Measurements from ENCODE around the gene DOCK9.

DOCK9 gene

GRCh38 chr13:98860491-98860890 lies 117.4 kb downstream of the DOCK9 start:
- DNase-seq (ENCODE audit: low read depth) = no peak
- H3K4me3 ChIP-seq (ENCODE audit: low read depth, low read length) = no peak overlapping the region
- in situ Hi-C loops (cut with HindIII; ENCODE audit: low sequenced_read_pairs) = no loop called here
- no peak for TF ChIP-seq CTCF (IDR thresholded peaks at IDR 0.05; ENCODE audit: low read depth, low read length, missing control alignments)

GRCh38 chr13:98858191-98858590 lies 119.7 kb downstream of the DOCK9 start:
- in situ Hi-C loops (cut with HindIII; ENCODE audit: low sequenced_read_pairs) = no loop called here
- H3K4me3 ChIP-seq (ENCODE audit: low read depth, low read length) = no peak overlapping the region
- no peak for TF ChIP-seq CTCF (IDR thresholded peaks at IDR 0.05; ENCODE audit: low read depth, low read length, missing control alignments)
- no peak for DNase-seq (ENCODE audit: low read depth)

- H3K4me3 ChIP-seq (ENCODE audit: low read depth, low read length) = no peak overlapping the region
- no peak for TF ChIP-seq CTCF (IDR thresholded peaks at IDR 0.05; ENCODE audit: low read depth, low read length, missing control alignments)
- no peak for DNase-seq (ENCODE audit: low read depth)
- in situ Hi-C loops (cut with HindIII; ENCODE audit: low sequenced_read_pairs) = no loop called here
Measured at GRCh38 chr13:98856983-98857382, 120.9 kb downstream of the DOCK9 start.

- no peak for DNase-seq (ENCODE audit: low read depth)
- no peak overlapping the region for H3K4me3 ChIP-seq (ENCODE audit: low read depth, low read length)
- TF ChIP-seq CTCF (IDR thresholded peaks at IDR 0.05; ENCODE audit: low read depth, low read length, missing control alignments) = no peak
- in situ Hi-C loops (cut with HindIII; ENCODE audit: low sequenced_read_pairs) = no loop called here
Measured at GRCh38 chr13:98854448-98854847, 123.4 kb downstream of the DOCK9 start.

GRCh38 chr13:98853771-98854221 lies 124.1 kb downstream of the DOCK9 start:
- peak; percentile 47 for DNase-seq (ENCODE audit: low read depth)
- in situ Hi-C loops (cut with HindIII; ENCODE audit: low sequenced_read_pairs) = no loop called here
- H3K4me3 ChIP-seq (ENCODE audit: low read depth, low read length) = no peak overlapping the region

GRCh38 chr13:98851276-98851675 lies 126.6 kb downstream of the DOCK9 start:
- DNase-seq (ENCODE audit: low read depth) = no peak
- no peak for TF ChIP-seq CTCF (IDR thresholded peaks at IDR 0.05; ENCODE audit: low read depth, low read length, missing control alignments)
- no peak overlapping the region for H3K4me3 ChIP-seq (ENCODE audit: low read depth, low read length)
- in situ Hi-C loops (cut with HindIII; ENCODE audit: low sequenced_read_pairs) = no loop called here

More at GRCh38 chr13:98853771-98854221, 124.1 kb downstream of the DOCK9 start:
- TF ChIP-seq CTCF (IDR thresholded peaks at IDR 0.05; ENCODE audit: low read depth, low read length, missing control alignments) = no peak

GRCh38 chr13:98848746-98849145 lies 129.1 kb downstream of the DOCK9 start:
- TF ChIP-seq CTCF (IDR thresholded peaks at IDR 0.05; ENCODE audit: low read depth, low read length, missing control alignments) = no peak
- H3K4me3 ChIP-seq (ENCODE audit: low read depth, low read length) = no peak overlapping the region
- in situ Hi-C loops (cut with HindIII; ENCODE audit: low sequenced_read_pairs) = no loop called here
- DNase-seq (ENCODE audit: low read depth) = peak; percentile 72

All from astrocyte of the cerebellum (primary cell).